GM10266 (cell line): ENCODE results near the gene FOXP1.

Source experiments
- DNase-seq: peaks from one replicate; pipeline ENCODE4 v3.0.0; 2012; ENCODE audit errors: extremely low spot score
- CTCF ChIP-seq: IDR thresholded peaks from 2 replicates; pipeline ENCODE4 v1.5.1; 2012; ENCODE audit warnings: mild to moderate bottlenecking, low read depth; ENCODE audit not compliant: control insufficient read depth, insufficient read depth; ENCODE audit errors: missing control alignments

The FOXP1 gene

GRCh38 chr3:71317140-71317539 is 266.4 kb downstream of the FOXP1 start:
- no peak for TF ChIP-seq CTCF
- no peak for DNase-seq

GRCh38 chr3:71316066-71316777 is 267.3 kb downstream of the FOXP1 start:
- no peak for TF ChIP-seq CTCF
- no peak for DNase-seq

GRCh38 chr3:71315431-71315830 is 268.1 kb downstream of the FOXP1 start:
- no peak for TF ChIP-seq CTCF
- DNase-seq: no peak

GRCh38 chr3:71313844-71314243 is 269.7 kb downstream of the FOXP1 start:
- DNase-seq: no peak
- no peak for TF ChIP-seq CTCF

GRCh38 chr3:71312461-71312860 is 271.1 kb downstream of the FOXP1 start:
- no peak for DNase-seq
- no peak for TF ChIP-seq CTCF

- TF ChIP-seq CTCF: no peak
- no peak for DNase-seq
Observed at GRCh38 chr3:71311661-71312046, 271.9 kb downstream of the FOXP1 start.

- no peak for DNase-seq
- TF ChIP-seq CTCF: no peak
Observed at GRCh38 chr3:71310980-71311660, 272.4 kb downstream of the FOXP1 start.
